CD4-positive, alpha-beta T cell treated with Interleukin-2 at 100 ng/mL for 4 hours (primary cell): ENCODE measurements around the gene CLIP2.
"Not testable (repeated sequence)": the region's sequence is repeated elsewhere in the genome, so short reads cannot be mapped to it uniquely, and the experiment has no call there.

Experiments used
- DNase-seq: peaks from one replicate; pipeline ENCODE4 v3.0.0-alpha.2; 2020; ENCODE audit warnings: low spot score

Gene CLIP2

DNA sequence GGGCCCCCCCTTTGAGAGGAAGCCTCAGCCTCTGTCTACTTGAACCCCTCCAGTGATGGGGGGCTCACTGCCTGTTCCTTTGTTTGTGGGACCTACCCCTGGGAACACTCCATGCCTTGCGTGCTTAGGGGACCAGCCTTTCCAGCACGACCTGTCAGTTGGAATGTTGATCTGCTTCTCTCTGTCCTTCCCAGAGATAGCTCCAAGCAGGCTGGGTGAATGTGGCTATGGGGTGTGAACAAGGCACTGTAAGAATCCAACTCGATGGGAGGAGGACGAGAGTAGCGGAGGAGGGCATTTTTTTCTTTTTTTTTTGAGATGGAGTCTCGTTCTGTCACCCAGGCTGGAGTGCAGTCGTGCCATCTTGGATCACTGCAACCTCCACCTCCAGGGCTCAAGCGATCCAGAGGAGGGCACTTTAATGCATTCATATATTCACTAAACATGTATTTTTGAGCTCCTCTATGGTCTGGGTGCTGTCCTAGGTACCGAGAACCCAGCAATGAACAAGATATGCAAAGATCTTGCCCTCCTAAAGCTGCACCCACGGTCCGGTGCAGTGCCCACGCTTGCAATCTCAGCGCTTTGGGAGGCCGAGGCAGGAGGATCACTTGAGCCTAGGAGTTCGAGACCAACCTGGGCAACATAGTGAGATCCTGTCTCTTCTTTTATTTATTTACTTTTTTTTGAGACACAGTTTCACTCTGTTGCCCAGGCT lies 8.5 kb downstream of the CLIP2 start:
- no peak for DNase-seq

DNA sequence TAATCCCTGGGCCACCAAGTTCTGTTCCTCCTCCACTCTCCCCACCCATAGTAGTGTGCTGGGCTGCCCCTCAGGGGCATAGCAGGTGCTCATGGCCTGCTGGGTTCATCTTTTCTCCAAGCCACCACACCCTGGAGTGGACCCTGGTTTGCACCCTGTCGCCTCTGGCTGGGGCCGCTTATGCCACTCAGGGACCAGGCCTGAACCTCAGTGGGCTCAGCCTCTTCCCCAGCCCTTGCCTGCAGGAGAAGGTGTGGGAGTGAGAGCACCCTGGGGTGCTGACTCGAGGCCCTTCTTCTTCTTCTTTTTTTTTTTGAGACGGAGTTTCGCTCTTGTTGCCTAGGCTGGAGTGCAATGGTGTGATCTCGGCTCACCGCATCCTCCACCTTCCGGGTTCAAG lies 10.2 kb downstream of the CLIP2 start:
- DNase-seq, result no peak

- DNase-seq, result no peak
Measured at GRCh38 chr7:74300926-74301325, 11.7 kb downstream of the CLIP2 start.

- DNase-seq, result no peak
Measured at GRCh38 chr7:74302745-74303221, 13.6 kb downstream of the CLIP2 start.

DNA sequence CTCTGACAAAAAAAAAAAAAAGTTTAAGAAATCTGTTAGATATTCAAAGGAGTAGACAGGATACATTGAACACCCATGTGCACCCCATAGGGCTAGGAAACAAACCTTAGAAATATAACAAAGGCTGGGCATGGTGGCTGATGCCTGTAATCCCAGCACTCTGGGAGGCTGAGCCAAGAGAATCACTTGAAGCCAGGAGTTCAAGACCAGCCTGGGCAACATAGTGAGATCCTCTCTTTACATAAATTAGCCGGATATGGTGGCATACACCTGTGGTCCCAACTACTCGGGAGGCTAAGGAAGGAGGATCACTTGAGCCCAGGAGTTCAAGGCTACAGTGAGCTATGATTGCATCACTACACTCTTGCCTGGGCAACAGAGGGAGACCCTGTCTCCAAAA lies 15.3 kb downstream of the CLIP2 start:
- no peak for DNase-seq

- DNase-seq, result no peak
Measured at GRCh38 chr7:74306004-74306729, 17.0 kb downstream of the CLIP2 start.

DNA sequence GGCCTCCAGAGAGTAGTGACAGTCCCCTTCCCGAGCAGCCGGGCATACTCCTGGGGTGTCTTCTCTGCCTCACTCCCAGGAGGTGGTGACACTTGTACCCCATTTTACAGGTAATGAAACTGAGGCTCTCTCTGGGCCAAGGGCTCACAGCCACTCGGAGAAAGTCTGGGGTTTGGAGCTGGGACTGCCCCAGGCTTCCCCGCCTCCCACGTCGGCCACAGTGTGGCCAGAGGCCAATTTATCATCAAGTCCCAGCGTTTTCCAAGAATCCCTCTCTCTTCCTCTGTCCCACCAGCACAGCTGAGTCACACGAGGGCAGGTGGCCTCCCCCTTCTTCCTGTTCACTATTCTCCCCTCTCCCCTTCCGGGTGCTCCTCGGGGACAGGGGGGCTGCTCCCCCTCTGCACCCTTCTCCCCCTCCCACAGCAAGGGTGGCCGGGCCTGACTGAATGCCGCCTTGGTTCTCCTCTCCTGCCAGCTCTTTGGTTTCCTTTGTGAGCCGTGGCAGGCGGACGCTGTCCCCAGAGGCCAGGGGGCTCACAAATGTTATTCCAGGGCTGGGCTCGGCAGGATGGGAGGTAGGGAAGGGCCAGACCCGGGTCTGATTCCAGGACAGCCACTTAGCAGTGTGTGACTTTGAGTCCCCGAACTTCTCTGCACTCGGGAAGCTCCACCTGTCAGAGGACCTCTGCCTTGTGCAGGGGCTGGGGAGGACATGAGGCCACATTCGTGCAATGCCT lies 17.7 kb downstream of the CLIP2 start:
- DNase-seq, result peak; percentile 6

- no peak for DNase-seq
Measured at GRCh38 chr7:74307738-74308505, 18.7 kb downstream of the CLIP2 start.

DNA sequence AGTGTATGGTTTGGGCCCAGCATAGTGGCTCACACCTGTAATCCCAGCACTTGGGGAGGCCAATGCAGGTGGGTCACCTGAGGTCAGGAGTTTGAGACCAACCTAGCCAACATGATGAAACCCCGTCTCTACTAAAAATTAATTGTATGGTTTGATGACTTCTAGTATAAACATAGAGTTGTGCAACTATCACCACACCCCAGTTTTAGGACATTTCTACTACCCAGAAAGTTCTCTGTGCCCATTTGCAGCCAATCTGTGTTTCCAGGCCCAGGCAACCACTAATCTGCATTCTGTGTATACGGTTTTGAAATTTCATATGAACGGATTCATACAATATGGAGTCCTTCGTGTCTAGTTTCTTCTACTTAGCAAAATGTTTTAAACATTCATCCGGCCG lies 20.0 kb downstream of the CLIP2 start:
- DNase-seq, result no peak

- no peak for DNase-seq
Measured at GRCh38 chr7:74311305-74311744, 22.1 kb downstream of the CLIP2 start.

DNA sequence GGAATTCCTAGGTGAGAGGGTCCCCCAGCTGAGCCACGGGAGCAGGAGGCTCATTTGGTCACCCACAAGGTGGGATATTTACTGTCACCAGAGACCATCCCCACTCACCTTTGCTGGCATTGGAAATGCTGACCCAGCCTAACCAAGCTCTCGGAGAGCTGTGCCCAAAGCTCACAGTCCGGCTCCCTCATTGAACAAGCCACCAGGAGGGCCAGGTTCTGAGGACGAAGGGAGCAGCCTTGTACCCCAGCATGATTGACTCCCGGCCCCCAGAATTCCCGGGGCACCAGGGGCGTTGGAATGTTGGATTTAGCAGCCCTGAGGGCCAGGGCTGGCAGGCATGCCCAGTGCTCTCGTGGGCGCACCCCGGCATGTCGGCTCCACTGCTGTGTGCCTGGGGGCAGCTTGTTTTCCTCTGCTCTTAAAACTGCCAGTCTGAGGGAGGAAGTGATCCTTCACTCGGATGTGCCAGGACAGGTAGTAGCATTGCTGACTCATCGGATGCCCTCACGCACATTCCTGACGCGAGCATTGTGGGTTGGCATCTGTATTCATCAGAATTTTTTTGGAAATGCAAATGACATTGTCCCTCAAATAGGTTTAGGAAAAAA lies 23.3 kb downstream of the CLIP2 start:
- no peak for DNase-seq

DNA sequence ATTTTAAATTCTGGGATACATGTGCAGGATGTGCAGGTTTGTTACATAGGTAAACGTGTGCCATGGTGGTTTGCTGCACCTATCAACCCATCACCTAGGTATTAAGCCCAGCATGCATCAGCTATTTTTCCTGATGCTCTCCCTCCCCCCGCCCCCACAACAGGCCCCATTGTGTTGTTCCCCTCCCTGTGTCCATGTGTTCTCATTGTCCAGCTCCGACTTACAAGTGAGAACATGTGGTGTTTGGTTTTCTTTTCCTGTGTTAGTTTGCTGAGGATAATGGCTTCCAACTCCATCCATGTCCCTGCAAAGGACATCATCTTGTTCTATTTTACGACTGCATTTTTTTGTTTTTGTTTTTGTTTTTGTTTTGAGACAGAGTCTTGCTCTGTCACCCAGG lies 26.7 kb downstream of the CLIP2 start:
- not testable (repeated sequence) for DNase-seq

GRCh38 chr7:74317146-74317782 lies 28.1 kb downstream of the CLIP2 start:
- no peak for DNase-seq

GRCh38 chr7:74318043-74318442 lies 28.8 kb downstream of the CLIP2 start:
- no peak for DNase-seq

DNA sequence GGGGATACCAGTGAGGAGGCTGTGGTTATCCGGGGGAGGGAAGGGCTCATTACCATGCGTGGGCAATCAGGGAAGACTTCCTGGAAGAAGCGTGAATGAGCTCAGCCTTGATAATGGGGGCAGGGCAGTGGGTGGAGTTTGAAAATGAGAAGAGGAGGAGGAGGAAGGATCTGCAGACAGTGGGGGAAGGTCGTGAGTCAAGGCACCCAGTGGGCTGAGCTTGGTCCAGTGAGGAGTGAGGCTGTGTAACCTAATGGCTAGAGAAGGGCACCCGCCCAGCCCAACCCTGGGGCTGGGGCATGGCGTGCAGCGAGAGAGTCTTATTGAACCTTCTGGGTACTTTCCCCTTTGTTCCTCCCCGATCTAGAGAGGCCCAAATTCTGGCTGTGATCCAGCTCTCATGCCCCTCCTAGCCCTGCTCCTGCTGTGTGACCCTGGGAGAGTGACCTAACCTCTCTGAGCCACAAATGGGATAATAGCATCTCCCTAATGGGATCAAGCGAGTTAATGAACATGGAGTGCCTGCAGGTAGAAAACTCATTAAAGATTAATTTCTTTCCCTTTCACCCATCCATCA lies 31.5 kb downstream of the CLIP2 start:
- DNase-seq, result no peak

GRCh38 chr7:74322892-74323291 lies 33.7 kb downstream of the CLIP2 start:
- not testable (repeated sequence) for DNase-seq

DNA sequence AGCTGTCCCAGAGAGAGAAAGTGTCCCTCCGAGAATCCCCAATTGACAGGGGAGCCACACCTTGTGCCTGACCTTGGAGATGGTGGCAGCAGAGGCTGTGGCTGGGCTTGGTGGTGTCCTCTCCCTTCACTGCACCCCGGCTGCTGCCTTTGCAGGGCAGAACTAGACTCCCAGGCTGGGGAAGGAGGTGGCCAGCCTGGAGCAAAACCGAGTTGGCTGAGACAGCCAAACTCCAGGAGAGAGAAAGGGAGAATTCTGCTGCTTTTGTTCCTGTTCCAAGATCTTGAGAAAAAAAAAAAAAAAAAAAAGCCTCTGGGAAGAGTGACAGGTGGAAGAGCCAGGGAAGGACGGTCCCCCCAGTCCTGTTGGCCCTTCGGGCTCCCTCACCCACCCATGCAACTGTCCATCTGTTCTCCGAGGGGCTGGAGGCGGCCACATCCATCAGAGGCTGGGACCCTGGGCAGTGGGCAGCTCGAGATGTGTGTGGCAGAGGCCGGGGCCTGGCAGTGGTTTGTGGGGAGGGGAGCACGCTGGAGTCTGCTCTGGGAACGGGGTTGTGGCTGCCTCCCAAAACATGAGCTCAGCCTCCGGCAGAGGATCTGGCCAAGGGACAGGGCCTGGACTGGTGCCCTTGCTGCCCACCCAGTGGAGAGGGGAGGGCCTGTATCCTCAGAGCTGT lies 35.5 kb downstream of the CLIP2 start:
- DNase-seq, result no peak

GRCh38 chr7:74325210-74325565 lies 36.0 kb downstream of the CLIP2 start:
- no peak for DNase-seq

DNA sequence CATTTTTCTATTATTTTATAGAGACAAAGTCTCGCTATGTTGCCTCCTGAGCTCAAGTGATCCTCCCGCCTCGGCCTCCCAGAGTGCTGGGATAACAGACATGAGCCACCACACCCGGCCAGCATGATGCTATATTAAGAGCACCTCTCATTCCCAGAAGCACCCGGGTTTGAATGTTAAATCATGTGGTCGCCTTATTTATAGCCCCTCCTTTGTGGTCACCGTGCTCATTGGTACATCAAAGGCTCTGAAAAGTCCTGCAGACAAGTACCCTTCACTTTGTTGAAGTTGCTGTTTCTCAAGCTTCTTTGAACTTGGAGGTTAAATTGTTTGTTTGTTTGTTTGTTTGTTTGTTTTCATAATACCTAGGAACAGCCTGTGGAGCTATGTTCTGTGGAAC lies 40.0 kb downstream of the CLIP2 start:
- no peak for DNase-seq
